Activated CD4-positive, alpha-beta T cell treated with anti-CD3 and anti-CD28 coated beads, Interleukin-2, amount 50 U/mL, for 16 hours (primary cell): ENCODE measurements around the gene LRRC73.
"Not testable (repeated sequence)": the region's sequence is repeated elsewhere in the genome, so short reads cannot be mapped to it uniquely, and the experiment has no call there.

ENCODE experiments used
- DNase-seq: peaks from one replicate; pipeline ENCODE4 v3.0.0-alpha.2; 2020

LRRC73 gene

DNA sequence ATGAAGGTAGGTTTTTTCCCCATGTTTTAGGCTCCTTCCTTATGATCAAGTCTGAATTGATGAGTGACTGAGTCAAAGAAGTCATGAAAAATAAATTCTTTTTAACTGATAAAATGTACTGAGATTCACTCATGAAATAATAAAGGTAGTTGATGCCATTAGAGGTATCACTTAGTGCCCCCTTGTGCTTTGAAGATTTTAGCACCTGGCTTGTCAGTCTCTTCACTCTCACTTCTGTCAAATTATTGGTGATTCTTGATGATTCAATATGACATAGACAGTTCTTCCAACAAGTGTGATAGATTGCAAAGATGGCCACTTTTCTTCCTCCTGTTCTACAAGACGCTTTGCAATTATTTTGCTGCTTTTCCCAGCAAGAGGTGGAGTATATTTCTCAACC lies 50.6 kb downstream of the LRRC73 start:
- DNase-seq, result no peak

DNA sequence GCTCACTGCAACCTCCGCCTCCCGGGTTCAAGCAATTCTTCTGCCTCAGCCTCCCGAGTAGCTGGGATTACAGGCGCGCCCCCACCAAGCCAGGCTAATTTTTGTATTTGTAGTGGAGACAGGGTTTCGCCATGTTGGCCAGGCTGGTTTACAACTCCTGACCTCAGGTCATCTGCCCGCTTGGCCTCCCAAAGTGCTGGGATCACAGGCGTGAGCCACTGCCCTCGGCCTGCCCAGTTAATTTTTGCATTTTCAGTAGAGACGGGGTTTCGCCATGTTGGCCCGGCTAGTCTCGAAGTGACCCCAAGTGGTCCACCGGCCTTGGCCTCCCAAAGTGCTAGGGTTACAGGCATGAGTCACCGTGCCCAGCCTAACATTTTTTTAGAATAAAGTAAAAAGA lies 52.0 kb downstream of the LRRC73 start:
- not testable (repeated sequence) for DNase-seq

DNA sequence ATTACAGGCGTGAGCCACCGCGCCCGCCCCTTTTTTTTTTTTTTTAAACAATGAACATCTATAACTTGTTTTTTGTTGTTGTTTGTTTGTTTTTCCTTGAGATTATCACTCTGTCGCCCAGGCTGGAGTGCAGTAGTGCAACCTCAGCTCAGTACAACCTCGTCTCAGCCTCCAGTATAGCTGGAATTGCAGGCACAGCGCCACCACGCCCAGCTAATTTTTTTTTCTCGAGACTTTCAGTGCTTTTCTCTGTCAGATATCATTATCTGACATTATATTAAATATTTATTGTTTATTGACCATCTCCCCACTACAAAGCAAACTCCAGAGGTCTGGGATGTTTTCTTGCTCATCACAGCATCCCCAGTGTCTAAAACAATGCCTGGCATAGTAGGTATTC lies 52.5 kb downstream of the LRRC73 start:
- no peak for DNase-seq
